RCC 7860 (cell line): ENCODE measurements around the gene RTN4.

ENCODE experiments used
- DNase-seq: peaks from one replicate; pipeline ENCODE4 v3.0.0-alpha.2; 2015; ENCODE audit warnings: low spot score
- FAIRE-seq: peaks from 2 replicates; lab custom pipeline; 2012; peaks lifted over from hg19 to GRCh38; lab: Jason Lieb, UNC

Gene RTN4

DNA sequence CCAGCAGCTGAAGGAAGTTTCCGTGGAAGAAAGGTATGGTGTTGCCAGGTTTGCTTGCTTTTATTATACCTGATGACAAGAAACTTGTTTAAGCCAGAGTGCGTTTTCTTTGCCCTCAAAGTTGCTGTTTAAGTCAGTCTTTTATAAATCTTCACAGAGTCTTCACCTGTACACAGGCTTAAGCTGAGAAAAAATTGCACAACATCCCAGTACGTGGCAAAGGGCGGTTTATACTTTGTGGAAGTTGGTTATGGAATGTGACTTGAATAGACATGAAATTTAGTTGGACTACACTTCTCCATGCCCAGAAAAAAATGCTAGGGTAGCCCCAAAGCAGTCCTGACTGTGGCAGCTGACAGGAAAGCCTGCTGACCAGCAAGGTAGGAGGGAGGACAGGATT is 121.5 kb downstream of the RTN4 start:
- no peak for DNase-seq
- no peak for FAIRE-seq

DNA sequence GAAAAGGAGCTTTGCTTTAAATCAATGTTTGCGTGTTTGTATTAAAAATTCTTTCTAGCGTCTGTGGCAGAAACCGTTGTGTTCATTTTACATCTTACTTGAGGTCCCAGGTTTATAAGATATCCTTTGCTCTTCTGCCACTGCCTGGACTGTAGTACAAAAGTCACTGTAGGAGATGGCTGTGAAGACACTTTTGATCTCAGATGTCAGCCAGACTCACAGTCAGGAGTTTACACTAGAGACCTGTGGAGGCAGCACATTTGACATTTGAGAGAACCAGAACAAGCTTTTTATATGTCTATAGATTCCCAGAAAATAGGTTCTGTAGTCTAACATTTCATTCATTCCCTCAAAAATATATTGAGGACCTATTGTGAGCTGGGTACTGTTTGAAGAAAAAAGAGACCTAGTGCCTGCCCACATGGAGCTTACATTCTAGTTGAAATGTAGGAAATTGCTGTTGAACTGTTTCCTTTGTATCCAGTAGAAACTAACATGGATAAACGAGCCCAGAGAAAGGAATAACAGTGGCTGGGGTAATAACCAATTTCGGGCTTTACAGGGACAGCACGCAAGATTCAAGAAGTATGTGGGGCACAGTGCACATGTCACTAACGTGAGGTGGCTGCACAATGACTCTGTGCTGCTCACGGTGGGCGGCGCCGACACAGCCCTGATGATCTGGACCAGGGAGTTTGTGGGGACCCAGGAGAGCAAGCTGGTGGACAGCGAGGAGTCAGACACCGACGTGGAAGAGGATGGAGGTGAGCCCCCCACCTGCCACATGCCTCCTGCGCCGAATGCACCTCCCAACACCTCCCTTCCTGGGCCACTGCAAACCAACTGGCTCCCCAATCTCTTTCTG is 122.3 kb downstream of the RTN4 start:
- DNase-seq (no peak), FAIRE-seq (no peak)

DNA sequence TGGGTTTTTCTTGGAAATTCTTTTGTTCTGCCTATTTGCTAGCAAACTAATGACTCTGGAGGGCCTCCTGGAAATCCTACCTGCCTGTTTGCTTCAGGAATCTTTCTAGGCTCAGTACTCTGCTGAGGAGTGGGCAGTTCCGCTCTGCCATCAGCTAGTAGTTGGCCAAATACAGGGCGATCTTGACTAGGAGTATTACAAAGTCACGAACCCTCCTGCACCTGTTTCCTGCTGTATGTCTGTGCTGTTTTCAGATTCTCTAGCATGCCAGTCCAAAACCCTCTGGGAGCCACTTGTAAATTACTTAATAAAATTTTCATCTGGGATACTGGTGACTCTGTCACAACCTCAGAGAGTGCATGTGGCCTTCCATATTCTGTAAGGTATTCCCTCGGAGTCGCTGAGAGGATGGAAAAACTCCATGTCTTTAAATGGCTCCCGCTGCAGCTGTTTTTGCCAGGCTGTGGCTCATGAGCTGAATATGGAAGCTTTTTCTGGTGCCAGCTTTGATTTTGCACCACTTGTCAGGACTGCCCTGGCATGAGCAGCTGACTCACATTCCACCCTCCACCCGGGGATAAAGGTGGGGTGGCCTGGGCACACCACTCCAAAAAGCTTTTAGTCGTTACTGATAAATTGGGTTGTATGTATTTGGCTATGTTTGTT is 123.0 kb downstream of the RTN4 start:
- no peak for FAIRE-seq
- DNase-seq: no peak

DNA sequence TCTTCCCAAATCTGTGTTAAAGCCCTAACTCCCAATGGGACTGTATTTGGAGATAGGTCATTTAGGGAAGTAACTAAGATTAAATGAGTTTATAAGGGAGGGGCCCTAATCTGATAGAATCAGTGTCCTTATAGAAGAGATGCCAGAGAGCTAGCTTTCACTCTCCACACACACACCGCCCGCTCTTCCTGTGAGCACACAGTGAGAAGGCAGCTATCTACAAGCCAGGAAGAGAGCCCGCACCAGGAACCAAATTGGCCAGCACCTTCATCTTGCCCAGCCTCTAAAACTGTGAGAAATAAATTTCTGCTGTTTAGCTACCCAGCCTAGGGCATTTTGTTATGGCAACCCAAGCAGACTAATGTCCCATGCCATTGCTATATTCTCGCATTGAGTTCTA is 125.2 kb downstream of the RTN4 start:
- FAIRE-seq (no peak), DNase-seq (no peak)

DNA sequence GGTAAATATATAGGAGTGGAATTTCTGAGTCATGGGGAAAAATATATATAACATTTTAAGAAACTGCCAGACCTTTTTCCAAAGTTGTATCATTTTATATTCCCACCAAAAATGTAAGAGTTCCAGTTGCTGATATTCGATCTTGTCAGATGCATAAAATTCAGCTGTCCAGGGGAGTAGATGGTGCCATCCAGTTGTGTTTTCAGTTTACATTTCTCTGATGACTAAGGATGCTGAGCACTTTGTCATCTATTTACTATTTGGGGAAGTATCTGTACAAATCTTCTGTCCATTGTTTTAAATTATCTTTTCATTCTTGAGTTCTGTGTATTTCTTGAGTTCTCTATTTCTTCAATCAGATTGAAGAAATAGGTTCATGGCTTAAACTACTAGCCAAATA is 126.1 kb downstream of the RTN4 start:
- FAIRE-seq (no peak), DNase-seq (no peak)
